Measurements from ENCODE around the gene FAM131A. TPM values are rescaled to one million over a fixed set of nuclear protein-coding genes. Genes with fewer than 3 reads are reported as not detected.

Gene FAM131A, protein sequence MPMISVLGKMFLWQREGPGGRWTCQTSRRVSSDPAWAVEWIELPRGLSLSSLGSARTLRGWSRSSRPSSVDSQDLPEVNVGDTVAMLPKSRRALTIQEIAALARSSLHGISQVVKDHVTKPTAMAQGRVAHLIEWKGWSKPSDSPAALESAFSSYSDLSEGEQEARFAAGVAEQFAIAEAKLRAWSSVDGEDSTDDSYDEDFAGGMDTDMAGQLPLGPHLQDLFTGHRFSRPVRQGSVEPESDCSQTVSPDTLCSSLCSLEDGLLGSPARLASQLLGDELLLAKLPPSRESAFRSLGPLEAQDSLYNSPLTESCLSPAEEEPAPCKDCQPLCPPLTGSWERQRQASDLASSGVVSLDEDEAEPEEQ
- total RNA-seq: 16.4 and 43.0 TPM in 2 replicates

DNA sequence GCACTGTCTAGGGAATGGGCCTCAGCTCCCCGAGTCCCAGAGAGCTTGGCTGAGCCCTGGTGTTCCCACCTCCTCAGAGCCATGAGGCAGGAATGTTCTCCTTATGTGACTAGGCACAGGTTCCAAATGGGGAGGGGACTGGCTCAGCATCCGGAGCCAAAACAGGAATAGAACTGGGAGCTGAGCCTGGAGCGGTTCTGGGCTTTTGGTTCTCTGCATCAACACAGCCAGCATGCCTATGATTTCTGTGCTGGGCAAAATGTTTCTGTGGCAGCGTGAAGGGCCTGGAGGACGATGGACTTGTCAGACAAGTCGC is at the start of gene FAM131A:
Gene FAM131A, plus strand, starts transcription at position 202 of the 316 bp plus-strand sequence. Its CDS starts 31 bp downstream, at position 233.

DNA sequence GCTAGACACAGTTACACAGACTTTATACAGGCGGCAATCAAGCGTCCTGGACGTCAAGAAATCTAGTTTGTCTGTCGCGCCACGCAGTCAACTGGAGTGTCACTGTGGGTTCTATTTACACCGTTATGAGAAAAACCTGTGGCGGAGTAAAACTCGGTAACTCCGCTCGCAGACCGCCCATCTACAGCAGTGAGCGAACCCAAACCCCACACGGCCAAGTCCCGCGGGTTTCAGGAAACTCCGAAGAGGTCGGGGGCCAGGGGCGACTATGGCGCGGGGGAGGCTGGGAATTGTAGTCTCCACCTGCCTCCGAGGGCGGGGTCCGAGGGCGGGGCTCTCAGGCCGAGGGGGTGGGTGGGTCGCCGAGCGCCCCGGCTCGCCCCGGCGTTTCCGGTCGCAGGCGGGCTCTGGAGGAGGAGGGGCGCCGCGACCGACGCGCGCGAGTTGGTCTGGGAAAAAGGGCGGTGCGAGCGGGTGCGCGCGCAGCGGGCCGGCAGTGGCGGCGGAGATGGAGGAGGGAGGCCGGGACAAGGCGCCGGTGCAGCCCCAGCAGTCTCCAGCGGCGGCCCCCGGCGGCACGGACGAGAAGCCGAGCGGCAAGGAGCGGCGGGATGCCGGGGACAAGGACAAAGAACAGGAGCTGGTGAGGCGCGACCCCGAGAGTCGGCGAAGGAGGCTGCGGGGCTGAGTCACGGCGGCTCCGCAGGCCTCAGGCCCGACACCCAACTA is 38.5 kb upstream of the FAM131A start, which contains the start of gene PSMD2:
Gene PSMD2, plus strand, starts transcription at position 483 of the 729 bp plus-strand sequence. Its CDS starts 26 bp downstream, at position 509.

DNA sequence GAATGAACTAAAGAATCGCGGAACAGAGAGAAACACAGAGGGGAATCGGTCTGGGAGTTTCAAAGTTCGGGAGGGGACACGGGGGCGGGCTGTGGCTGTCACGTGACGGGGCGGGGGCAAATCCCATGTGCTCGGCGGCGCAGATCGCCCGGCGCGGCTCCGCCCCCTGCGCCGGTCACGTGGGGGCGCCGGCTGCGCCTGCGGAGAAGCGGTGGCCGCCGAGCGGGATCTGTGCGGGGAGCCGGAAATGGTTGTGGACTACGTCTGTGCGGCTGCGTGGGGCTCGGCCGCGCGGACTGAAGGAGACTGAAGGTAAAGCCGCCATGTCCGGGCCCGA is 23.1 kb upstream of the FAM131A start, which contains the start of gene EIF4G1:
Gene EIF4G1, plus strand, starts transcription at position 244 of the 337 bp plus-strand sequence. CDS start 1,191 bp downstream, outside the sequence.

DNA sequence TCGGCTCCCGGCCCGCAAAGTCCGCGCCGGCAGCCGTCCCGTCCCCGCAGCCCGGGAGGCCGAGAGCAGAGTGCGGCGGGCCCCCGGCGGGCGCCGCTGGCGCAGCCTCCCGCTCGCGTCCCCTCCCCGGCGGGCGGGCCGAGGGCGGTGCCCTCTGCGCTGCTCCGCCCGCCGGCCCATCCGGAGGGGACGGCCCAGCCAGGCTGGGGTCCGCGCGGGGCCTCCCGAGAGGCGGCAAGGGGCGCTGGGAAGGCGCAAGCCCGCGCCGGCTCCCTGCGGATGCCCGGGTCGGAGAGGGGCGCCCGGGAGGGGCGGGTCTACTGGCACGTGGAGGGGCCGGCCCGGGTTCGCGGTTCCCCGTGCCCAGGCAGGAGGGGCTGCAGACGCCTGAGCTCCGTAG is 24.1 kb downstream of the FAM131A start, which contains the start of the genes CLCN2 and POLR2H:
Gene CLCN2, minus strand, starts transcription at position 74 of the 400 bp plus-strand sequence. CDS start 126 bp downstream, outside the sequence.
Gene POLR2H, plus strand, starts transcription at position 179 of the 400 bp plus-strand sequence. CDS start 1,783 bp downstream, outside the sequence.

DNA sequence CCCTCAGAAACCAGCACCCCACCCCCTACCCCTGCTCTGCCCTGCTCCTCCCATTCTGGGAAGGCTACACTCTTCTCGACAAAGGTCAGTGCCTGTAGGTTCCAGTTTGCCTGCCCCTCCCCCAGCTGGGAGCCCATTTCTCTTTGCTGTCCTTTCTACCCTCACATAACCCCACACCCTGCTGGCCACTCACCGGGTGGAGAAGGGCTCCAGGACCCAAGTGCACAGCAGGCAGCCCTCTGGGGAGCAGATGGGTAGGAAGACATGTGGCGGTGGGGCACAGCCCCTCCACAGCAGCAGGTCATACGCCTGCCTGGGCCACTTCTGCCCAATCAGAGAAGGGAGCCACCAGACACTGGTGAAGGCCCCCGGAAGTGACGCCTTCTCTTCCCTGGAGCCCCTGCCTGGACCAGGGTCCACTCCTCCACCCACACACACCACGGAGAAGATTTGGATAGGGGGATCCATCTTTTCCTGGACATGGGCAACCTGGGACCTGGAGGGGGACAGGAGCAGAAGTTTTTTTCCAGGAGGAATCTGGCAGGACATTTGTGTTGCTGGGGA is 40.6 kb downstream of the FAM131A start, which contains the start of gene THPO:
Gene THPO, minus strand, starts transcription at position 326 of the 564 bp plus-strand sequence. CDS start 1,948 bp downstream, outside the sequence.

DNA sequence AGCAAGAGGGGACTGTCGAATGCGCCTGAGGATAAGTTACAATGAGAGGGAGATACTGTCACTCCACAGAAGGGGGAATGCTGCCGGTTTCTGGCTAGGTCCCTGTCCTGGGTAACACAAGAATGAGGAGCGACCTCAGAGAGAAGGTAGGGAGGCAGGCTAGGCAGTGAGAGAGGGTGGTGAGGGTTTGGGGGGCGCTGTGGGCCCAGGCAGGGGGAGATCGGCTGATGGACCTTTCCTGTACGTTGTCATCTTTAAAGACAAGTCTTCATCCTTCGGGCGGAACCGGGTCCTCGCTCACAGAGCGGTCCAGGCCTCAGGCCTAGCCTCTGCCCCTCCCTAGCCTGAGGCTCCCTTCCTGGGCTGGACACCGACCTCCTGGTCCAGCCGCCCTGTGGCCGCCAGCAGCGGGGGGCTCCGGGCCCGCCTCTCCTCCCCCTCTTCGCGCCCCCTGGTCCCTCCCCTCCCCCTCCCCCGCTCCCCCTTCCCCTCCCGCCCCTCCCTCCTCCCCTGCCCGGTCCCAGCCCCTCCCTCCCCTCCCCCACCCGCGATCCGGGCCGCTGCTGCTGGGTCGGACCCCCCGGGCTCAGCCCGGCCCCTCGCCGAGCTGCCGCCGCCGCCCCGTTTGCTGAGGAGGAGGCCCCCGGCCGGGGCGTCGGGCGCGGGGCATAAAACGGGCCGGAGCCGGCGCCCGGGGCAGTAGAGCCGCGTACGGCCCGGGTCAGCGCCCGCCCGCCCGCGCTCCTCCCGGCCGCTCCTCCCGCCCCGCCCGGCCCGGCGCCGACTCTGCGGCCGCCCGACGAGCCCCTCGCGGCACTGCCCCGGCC is 42.2 kb downstream of the FAM131A start, which contains the start of gene CHRD:
Gene CHRD, plus strand, starts transcription at position 697 of the 827 bp plus-strand sequence. CDS start 265 bp downstream, outside the sequence.

Other genes with a start within 250 kb of the FAM131A start
- not detected in 2 replicates for gene HTR3E, start 240.5 kb upstream of the FAM131A start, total RNA-seq
- gene EIF2B5, start 202.2 kb upstream of the FAM131A start, total RNA-seq: 31.7 and 50.0 TPM in 2 replicates
- gene DVL3, start 182.2 kb upstream of the FAM131A start, total RNA-seq: 15.9 and 28.8 TPM in 2 replicates
- 396 and 554 TPM in 2 replicates for gene AP2M1, start 162.7 kb upstream of the FAM131A start, total RNA-seq
- 38.5 and 54.1 TPM in 2 replicates for gene ABCF3, start 151.4 kb upstream of the FAM131A start, total RNA-seq
- gene VWA5B2, start 108.0 kb upstream of the FAM131A start, total RNA-seq: 0.13 TPM in 1 of 2 replicates, not detected in the other
- 14.6 and 43.5 TPM in 2 replicates for gene ALG3, start 88.6 kb upstream of the FAM131A start, total RNA-seq
- 3.2 and 3.4 TPM in 2 replicates for gene EEF1AKMT4, start 87.9 kb upstream of the FAM131A start, total RNA-seq
- gene CAMK2N2, start 76.0 kb upstream of the FAM131A start, total RNA-seq: 0.13 TPM in 1 of 2 replicates, not detected in the other
- not detected in 2 replicates for gene ECE2, start 61.6 kb upstream of the FAM131A start, total RNA-seq
- 371 and 561 TPM in 2 replicates for gene PSMD2, start 38.4 kb upstream of the FAM131A start, total RNA-seq
- 301 and 661 TPM in 2 replicates for gene EIF4G1, start 23.0 kb upstream of the FAM131A start, total RNA-seq
- gene CLCN2, start 24.0 kb downstream of the FAM131A start, total RNA-seq: 1.3 and 2.6 TPM in 2 replicates
- 74.5 and 97.8 TPM in 2 replicates for gene POLR2H, start 24.1 kb downstream of the FAM131A start, total RNA-seq
- not detected in 2 replicates for gene THPO, start 40.6 kb downstream of the FAM131A start, total RNA-seq
- 0.16 and 0.69 TPM in 2 replicates for gene CHRD, start 42.5 kb downstream of the FAM131A start, total RNA-seq
- gene EPHB3, start 224.2 kb downstream of the FAM131A start, total RNA-seq: under 0.01 TPM in 2 replicates

All from bladder microvascular endothelial cell (primary cell).